BLaER1 (cell line): ENCODE measurements around the gene CTSS.
A peak's percentile ranks its signal among the peaks of the same experiment; 100 is the strongest.
"Not testable (repeated sequence)": the region's sequence is repeated elsewhere in the genome, so short reads cannot be mapped to it uniquely, and the experiment has no call there.

Experiments used
- H3K27ac ChIP-seq: shearing (Covaris generic); formaldehyde crosslinking; 2 replicates; pipeline ENCODE4 v1.8.1; 2022
- H3K27me3 ChIP-seq: shearing (Covaris generic); formaldehyde crosslinking; 2 replicates; pipeline ENCODE4 v1.8.1; 2022
- H3K36me3 ChIP-seq: shearing (Covaris generic); formaldehyde crosslinking; 2 replicates; pipeline ENCODE4 v1.8.1; 2022
- H3K4me1 ChIP-seq: shearing (Covaris generic); formaldehyde crosslinking; 2 replicates; pipeline ENCODE4 v1.8.1; 2022
- H3K4me2 ChIP-seq: shearing (Covaris generic); formaldehyde crosslinking; 2 replicates; pipeline ENCODE4 v1.8.1; 2022
- H3K4me3 ChIP-seq: shearing (Covaris generic); formaldehyde crosslinking; 2 replicates; pipeline ENCODE4 v1.8.1; 2022
- H3K9ac ChIP-seq: shearing (Covaris generic); formaldehyde crosslinking; 2 replicates; pipeline ENCODE4 v1.8.1; 2022
- H3K9me3 ChIP-seq: shearing (Covaris generic); formaldehyde crosslinking; 2 replicates; pipeline ENCODE4 v1.8.1; 2022
- H4K20me1 ChIP-seq: shearing (Covaris generic); formaldehyde crosslinking; 2 replicates; pipeline ENCODE4 v1.8.1; 2022
- Cebpa-rat ChIP-seq: shearing (Covaris generic); IDR thresholded peaks from 2 replicates; pipeline ENCODE4 v1.8.1; 2022

The CTSS gene

GRCh38 chr1:150777544-150777943 lies 12.0 kb upstream of the CTSS start:
- H3K4me3 ChIP-seq = no peak overlapping the region
- no peak overlapping the region for H3K4me2 ChIP-seq
- no peaks in the 10 kb centered on the region for H4K20me1 ChIP-seq
- H3K9me3 ChIP-seq = peaks cover 2% of the 10 kb centered on the region; the same call in 1 of the 2 replicates
- H3K4me1 ChIP-seq = no peaks in the 10 kb centered on the region
- H3K36me3 ChIP-seq = no peaks in the 10 kb centered on the region
- TF ChIP-seq Cebpa-rat = no peak
- H3K27me3 ChIP-seq = no peaks in the 10 kb centered on the region
- H3K9ac ChIP-seq = no peak overlapping the region
- H3K27ac ChIP-seq = no peak overlapping the region

GRCh38 chr1:150775931-150776505 lies 10.4 kb upstream of the CTSS start:
- H3K27me3 ChIP-seq, H3K4me2 ChIP-seq, H4K20me1 ChIP-seq, H3K9ac ChIP-seq, H3K4me1 ChIP-seq, H3K9me3 ChIP-seq, H3K27ac ChIP-seq, H3K4me3 ChIP-seq, H3K36me3 ChIP-seq: not testable (repeated sequence)

GRCh38 chr1:150775276-150775675 lies 9.7 kb upstream of the CTSS start:
- Histone ChIP-seq H3K4me3 (no peak overlapping the region), H3K9ac (no peak overlapping the region), H3K27me3 (no peaks in the 10 kb centered on the region), H3K27ac (no peak overlapping the region), H3K4me1 (0 out of 2 replicates have a peak, but pooled peaks cover 7% of the 10 kb centered on the region), H3K36me3 (no peaks in the 10 kb centered on the region), H4K20me1 (no peaks in the 10 kb centered on the region), H3K4me2 (no peak overlapping the region), H3K9me3 (no peaks in the 10 kb centered on the region)
- no peak for TF ChIP-seq Cebpa-rat

DNA sequence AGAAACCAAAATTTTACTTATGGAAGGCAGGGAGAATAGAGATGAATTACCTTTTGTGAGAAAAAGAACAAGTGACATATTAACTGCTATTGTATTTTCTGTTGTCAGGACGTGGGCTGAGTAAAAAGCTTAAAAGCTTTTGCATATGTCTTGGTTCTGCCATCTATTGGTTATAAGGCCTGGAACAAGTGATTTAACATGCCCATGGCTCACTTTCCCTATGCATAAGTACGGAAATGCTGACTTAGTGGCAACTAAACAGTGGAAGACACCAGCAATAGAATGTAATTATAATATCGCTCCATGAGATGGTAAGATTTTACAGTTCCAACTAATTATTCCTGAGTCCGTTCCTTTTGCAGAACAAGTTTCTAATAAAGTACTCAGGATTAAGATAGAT lies 6.7 kb upstream of the CTSS start:
- Histone ChIP-seq H3K4me2 (no peak overlapping the region), H3K9me3 (no peaks in the 10 kb centered on the region), H3K9ac (no peak overlapping the region), H3K4me3 (no peak overlapping the region), H3K27ac (no peak overlapping the region), H3K4me1 (0 out of 2 replicates have a peak, but pooled peaks cover 7% of the 10 kb centered on the region), H4K20me1 (no peaks in the 10 kb centered on the region), H3K27me3 (no peaks in the 10 kb centered on the region), H3K36me3 (no peaks in the 10 kb centered on the region)
- no peak for TF ChIP-seq Cebpa-rat

- not testable (repeated sequence) for H3K4me3 ChIP-seq, H3K27ac ChIP-seq, H3K9ac ChIP-seq, H3K4me2 ChIP-seq, H3K27me3 ChIP-seq, H3K9me3 ChIP-seq, H3K36me3 ChIP-seq, H4K20me1 ChIP-seq
- H3K4me1 ChIP-seq = peaks cover 27% of the 10 kb centered on the region
These were observed 2.1 kb upstream of the CTSS start for GRCh38 chr1:150767704-150768103.

DNA sequence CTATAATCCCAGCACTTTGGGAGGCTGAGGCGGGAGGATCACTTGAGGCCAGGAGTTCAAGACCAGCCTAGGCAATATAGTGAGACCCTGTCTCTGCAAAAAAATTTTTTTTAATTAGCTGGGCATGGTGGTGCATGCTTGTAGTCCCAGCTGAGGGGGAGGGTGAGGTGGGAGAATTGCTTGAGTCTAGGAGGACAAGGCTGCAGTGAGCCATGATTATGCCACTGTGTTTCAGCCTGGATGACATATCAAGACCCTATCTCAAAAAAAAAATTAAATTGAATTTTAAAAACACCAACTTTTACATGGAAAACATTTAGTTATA lies 361 bp upstream of the CTSS start:
- peak overlapping the region; percentile 76 for H3K9ac ChIP-seq
- peaks cover 22% of the 10 kb centered on the region for H3K4me1 ChIP-seq
- H4K20me1 ChIP-seq, H3K27me3 ChIP-seq, H3K36me3 ChIP-seq: not testable (repeated sequence)
- H3K4me2 ChIP-seq = peak overlapping the region; percentile 71
- H3K4me3 ChIP-seq = peak overlapping the region; percentile 63
- peak overlapping the region; percentile 82; the same call in 1 of the 2 replicates for H3K27ac ChIP-seq
- H3K9me3 ChIP-seq = peaks cover 13% of the 10 kb centered on the region

DNA sequence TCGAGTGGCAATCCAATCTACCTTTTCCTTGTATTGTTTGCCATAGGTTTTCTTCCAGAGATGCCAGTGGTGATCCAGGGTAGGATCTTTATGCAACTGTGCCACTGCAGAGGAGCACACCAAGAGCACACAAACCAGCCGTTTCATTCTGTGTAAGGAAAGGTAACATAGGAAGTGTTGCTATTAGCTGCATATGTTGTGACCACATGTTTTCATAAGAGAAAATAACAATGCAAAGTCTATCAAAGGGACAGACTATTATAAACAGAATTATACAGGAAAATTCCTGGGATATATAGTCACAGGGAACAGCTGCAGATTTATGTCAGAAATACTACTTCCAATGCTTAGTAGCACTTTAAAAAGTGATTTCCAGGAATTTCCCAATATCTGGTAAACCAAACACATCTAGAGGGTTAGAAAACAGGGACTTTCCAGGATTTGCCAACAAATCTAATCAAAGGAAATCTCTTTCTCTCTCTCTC lies 919 bp downstream of the CTSS start:
- Histone ChIP-seq H3K4me3 (peak overlapping the region; percentile 63), H3K27me3 (no peaks in the 10 kb centered on the region), H3K27ac (peak overlapping the region; percentile 82; the same call in 1 of the 2 replicates), H3K4me1 (peaks cover 20% of the 10 kb centered on the region), H3K36me3 (peaks cover 13% of the 10 kb centered on the region), H4K20me1 (no peaks in the 10 kb centered on the region), H3K9me3 (peaks cover 19% of the 10 kb centered on the region), H3K4me2 (peak overlapping the region; percentile 71), H3K9ac (peak overlapping the region; percentile 76; the same call in 1 of the 2 replicates)
- TF ChIP-seq Cebpa-rat = no peak

DNA sequence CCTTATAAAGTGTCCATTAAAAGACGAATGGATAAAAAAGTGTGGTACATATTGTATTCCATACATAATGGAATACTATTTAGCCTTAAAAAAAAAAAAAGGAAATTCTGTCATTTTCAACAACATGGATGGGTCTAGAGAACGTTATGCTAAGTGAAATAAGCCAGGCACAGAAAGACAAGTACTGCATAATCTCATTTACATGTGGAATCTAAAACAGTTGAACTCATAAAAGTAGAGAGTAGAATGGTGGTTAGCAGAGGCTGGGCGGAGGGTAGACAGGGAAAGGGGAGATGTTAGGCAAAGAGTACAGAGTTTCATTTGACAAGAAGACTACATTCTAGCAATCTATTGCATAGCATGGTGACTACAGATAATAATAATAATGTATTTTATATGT lies 2.6 kb downstream of the CTSS start:
- Histone ChIP-seq H3K36me3 (peaks cover 13% of the 10 kb centered on the region), H3K4me1 (peaks cover 20% of the 10 kb centered on the region), H3K27ac (no peak overlapping the region), H3K9ac (no peak overlapping the region), H4K20me1 (no peaks in the 10 kb centered on the region), H3K4me2 (no peak overlapping the region), H3K27me3 (no peaks in the 10 kb centered on the region), H3K9me3 (peaks cover 19% of the 10 kb centered on the region), H3K4me3 (no peak overlapping the region)
- TF ChIP-seq Cebpa-rat = no peak

DNA sequence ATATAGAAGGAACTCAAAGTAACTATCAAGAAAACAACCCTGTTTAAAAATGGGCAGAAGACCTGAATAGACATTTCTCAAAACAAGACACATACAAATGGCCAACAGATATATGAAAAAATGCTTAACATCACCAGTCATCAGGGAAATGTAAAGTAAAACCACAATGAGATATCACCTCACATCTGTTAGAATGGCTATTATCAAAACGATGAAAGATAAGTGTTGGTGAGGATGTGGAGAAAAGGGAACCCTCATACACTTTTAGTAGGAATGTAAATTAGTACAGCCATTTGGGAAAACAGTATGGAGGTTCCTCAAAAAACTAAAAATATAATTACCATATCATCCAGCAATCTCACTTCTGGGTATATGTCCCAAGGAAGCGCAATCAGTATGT lies 3.0 kb downstream of the CTSS start:
- H3K36me3 ChIP-seq = peaks cover 13% of the 10 kb centered on the region
- H4K20me1 ChIP-seq = no peaks in the 10 kb centered on the region
- TF ChIP-seq Cebpa-rat = no peak
- H3K4me2 ChIP-seq = no peak overlapping the region
- no peak overlapping the region for H3K9ac ChIP-seq
- H3K4me1 ChIP-seq = peaks cover 20% of the 10 kb centered on the region
- peaks cover 19% of the 10 kb centered on the region for H3K9me3 ChIP-seq
- no peak overlapping the region for H3K4me3 ChIP-seq
- H3K27ac ChIP-seq = no peak overlapping the region
- no peaks in the 10 kb centered on the region for H3K27me3 ChIP-seq

- Histone ChIP-seq H3K9ac (no peak overlapping the region), H3K36me3 (peaks cover 18% of the 10 kb centered on the region), H3K27ac (no peak overlapping the region), H4K20me1 (no peaks in the 10 kb centered on the region), H3K4me3 (no peak overlapping the region), H3K4me1 (peaks cover 20% of the 10 kb centered on the region), H3K9me3 (peaks cover 19% of the 10 kb centered on the region), H3K4me2 (no peak overlapping the region), H3K27me3 (no peaks in the 10 kb centered on the region)
- TF ChIP-seq Cebpa-rat = no peak
These were observed 3.8 kb downstream of the CTSS start for GRCh38 chr1:150761801-150762200.

GRCh38 chr1:150760013-150760412 lies 5.6 kb downstream of the CTSS start:
- no peak overlapping the region for H3K9ac ChIP-seq
- no peak overlapping the region for H3K4me3 ChIP-seq
- H3K9me3 ChIP-seq = peaks cover 16% of the 10 kb centered on the region
- H3K36me3 ChIP-seq = peaks cover 22% of the 10 kb centered on the region
- no peaks in the 10 kb centered on the region for H3K27me3 ChIP-seq
- no peaks in the 10 kb centered on the region for H4K20me1 ChIP-seq
- H3K4me1 ChIP-seq = peaks cover 14% of the 10 kb centered on the region
- no peak for TF ChIP-seq Cebpa-rat
- H3K4me2 ChIP-seq = no peak overlapping the region
- H3K27ac ChIP-seq = no peak overlapping the region
